A172 (cell line): ENCODE data around the gene PLSCR2. TPM values are rescaled to one million over a fixed set of nuclear protein-coding genes. Genes with fewer than 3 reads are reported as not detected.
"Not testable (repeated sequence)": the region's sequence is repeated elsewhere in the genome, so short reads cannot be mapped to it uniquely, and the experiment has no call there.

Experiments used
- DNase-seq: peaks from one replicate; pipeline ENCODE4 v3.0.0-alpha.2; 2015; ENCODE audit warnings: low spot score
- total RNA-seq: library from RNA; depleted of rRNA; stranded (reverse); fragments of >200 nt; shearing (Covaris generic); gene quantifications from 2 replicates; pipeline ENCODE4 v1.2.3, GENCODE V29; 2014; rRNA removed

PLSCR2 gene
- not detected in 2 replicates for total RNA-seq

DNA sequence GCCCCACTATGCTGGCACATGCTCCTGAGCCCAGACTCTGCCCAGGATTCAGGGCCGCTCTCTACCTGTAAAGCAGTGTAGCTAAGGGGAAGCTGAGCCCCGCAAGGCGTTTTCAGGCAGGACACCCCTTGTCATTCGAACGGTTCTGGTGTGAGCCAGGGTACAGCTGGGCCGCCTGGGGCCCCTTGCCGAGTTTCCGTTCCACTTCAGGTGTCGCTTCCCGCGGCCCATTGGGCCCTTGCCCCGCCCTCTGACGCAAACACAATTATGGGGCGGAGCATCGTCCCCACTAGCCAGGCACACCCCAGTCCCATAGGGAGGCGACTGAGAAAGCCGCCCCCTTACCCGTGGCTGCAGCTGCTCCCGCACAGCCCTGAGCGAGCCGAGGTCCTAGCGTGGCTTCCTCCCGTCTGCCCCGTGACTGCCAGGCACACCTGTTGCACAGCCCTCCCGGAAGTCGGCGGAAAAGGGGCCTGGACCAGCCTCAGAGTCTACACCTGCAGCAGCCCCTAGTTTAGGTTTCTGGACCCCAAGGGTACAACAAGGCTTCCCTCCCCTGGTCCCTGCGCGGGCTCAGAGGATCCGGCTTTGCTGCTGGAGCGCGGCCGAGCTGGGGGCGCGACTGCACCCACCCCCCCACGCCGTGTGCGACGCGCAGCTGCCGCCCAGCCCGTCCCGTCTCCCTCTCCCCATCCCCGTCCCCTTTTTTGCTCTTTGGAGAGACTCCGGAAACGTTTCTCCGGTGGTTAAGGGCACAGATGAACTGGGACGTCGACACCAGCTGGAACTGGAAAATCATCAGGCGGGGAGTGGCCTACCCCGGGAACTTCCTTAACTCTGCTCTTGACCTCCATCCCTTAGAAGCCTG, at the start of gene PLSCR2:
Gene PLSCR2, minus strand, starts transcription at position 412 of the 868 bp plus-strand sequence. CDS start 9,657 bp downstream, outside the sequence.
- peak; percentile 14 for DNase-seq

- DNase-seq = no peak
These were observed 48.5 kb upstream of the PLSCR2 start for GRCh38 chr3:146517684-146518435.

DNA sequence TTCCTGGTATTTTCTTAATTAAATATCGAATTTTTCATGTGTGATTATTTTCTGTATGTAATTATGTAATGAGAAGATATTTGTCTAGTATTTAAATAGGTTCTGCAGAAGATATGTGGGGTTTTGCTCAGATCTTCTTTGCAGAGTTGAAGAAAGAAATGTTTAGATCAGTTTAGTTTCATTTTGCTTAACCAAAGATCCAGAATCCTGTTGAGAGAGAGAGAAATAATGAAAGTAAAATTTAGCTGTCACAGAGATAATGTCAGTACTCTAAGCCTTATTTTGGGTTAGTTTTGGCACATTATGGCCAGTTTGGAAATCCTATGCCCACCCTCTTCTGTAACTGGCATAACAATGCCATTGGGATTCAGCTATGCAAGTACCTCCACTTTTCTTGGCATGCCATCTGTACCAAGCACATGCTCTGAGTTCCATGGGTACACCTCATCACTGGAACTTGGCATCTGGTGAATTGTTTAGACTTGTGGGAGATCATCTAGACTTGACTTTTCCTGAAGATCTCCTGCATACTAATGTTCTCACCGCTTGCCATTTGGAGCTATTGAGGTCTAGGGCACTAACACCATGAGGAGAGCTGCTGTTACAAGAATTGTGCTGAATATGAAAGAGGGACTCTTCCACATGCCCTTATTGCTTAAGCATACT, 44.2 kb upstream of the PLSCR2 start:
- peak; percentile 4 for DNase-seq

- no peak for DNase-seq
These were observed 42.2 kb upstream of the PLSCR2 start for GRCh38 chr3:146511402-146512134.

DNA sequence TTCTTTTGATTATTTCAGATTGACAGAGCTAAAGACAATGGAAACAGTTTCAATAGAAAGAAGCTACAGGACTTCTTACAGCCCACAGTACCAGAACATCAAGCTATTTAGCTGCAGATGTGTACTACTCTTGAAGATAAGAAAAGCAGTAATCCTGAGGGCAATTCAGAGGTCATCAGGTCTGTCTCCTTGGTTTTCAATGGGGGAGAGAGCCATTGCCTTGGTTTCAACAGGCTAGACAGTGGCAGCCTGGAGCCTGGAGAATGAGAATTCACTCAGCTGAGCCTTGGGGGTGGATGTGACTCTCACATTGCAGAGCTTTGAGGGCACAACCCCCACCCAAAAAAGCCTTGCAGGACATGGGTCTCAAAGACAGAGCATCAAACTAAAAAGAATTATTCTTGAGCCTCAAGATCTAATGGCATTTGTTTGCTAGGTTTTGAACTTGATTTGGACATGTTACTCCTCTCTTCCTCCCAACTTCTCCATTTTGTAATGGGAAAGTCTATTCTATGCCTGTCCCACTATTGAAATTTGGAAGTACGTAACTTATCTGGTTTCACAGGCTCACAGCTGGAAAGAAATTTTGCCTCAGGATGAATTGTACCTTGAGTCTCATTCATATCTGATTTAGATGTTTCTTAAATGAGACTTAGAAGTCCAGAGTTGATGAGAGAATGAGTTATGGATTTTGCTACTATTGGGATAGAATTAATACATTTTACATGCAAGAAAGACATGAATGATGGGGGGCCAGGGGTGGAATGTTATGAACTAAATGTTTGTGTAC, 38.2 kb upstream of the PLSCR2 start:
- peak; percentile 3 for DNase-seq

DNA sequence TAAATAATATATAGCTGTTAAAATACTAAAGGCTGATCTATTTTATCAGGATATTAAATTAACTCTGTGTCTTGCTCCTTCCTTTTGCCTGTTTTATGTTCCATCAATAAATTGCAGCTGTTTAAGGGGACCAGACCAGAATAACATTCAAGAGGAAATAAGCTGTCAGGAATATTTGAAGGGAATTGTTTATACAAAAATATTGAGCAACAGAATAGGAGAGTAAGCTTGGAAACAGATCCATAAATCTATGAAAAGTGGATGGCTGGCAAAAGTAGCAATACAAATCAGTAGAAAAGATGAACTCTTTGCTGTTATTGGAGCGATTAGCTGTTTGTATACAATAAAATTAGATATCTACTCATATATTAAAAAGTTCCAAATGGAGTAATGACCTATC, 36.2 kb upstream of the PLSCR2 start:
- DNase-seq = no peak

GRCh38 chr3:146504498-146505197, 35.3 kb upstream of the PLSCR2 start:
- DNase-seq = no peak

GRCh38 chr3:146503461-146504202, 34.3 kb upstream of the PLSCR2 start:
- peak; percentile 86 for DNase-seq

GRCh38 chr3:146502887-146503460, 33.6 kb upstream of the PLSCR2 start:
- no peak for DNase-seq

DNA sequence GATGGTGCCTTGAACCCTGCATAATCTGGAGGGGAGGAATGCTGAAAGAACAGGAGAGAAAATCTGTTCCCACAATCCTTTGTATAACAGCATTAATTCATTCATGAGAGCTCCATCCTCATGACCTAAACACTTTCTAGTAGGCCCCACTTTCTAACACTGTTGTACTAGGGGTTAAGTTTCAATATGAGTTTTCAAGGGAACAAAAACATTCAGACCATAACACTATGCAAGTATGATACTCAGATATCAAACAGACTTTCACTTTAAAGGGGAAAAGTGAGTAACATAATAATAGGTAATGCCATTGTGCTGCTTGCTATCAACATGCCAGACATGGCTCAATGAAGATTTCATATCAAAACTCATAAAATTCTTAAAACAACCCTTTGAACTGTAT, 32.4 kb upstream of the PLSCR2 start:
- no peak for DNase-seq

DNA sequence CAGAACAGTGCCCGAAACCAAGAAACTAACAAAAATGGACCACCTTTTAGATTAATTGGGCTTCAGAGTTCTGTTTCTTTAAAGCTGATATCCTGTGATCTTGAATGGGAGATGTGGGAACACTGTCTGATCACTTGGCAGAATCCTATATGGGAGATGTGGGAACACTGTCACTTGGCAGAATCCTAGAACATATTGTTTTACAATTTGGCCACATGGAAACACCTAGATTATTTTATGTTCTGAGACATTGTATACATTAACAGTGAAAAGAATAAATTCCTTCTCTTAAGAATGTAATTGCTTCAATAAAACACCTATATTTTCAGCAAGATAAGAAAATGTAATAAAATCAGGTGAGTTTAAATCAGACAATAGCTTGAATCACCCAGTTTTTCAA, 30.3 kb upstream of the PLSCR2 start:
- DNase-seq = no peak

DNA sequence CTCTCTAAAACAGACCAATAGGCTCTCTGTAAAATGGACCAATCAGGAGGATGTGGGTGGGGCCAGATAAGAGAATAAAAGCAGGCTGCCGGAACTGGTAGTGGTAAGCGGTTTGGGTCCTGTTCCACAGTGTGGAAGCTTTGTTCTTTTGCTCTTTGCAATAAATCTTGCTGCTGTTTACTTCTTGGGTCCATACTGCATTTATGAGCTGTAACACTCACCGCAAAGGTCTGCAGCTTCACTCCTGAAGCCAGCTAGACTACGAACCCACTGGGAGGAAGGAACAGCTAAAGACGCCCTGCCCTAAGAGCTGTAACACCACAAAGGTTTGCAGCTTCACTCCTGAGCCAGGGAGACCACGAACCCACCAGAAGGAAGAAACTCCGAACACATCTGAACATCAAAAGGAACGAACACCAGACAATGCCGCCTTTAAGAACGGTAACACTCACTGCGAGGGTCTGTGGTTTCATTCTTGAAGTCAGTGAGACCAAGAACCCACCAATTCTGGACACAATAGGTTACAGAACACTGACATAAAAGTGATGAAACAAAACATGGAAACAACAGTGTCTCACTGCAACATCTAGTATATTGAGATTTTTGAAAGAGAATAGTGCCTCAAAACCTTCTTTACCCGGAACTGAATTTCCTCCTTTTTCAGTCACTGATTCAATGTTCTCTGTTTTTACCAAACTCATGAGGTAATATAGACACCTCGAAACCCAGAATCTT, 28.8 kb upstream of the PLSCR2 start:
- no peak for DNase-seq

- DNase-seq = not testable (repeated sequence)
These were observed 27.9 kb upstream of the PLSCR2 start for GRCh38 chr3:146497145-146497843.

GRCh38 chr3:146496726-146497125, 27.4 kb upstream of the PLSCR2 start:
- DNase-seq = no peak

- DNase-seq = no peak
These were observed 26.9 kb upstream of the PLSCR2 start for GRCh38 chr3:146496251-146496650.

DNA sequence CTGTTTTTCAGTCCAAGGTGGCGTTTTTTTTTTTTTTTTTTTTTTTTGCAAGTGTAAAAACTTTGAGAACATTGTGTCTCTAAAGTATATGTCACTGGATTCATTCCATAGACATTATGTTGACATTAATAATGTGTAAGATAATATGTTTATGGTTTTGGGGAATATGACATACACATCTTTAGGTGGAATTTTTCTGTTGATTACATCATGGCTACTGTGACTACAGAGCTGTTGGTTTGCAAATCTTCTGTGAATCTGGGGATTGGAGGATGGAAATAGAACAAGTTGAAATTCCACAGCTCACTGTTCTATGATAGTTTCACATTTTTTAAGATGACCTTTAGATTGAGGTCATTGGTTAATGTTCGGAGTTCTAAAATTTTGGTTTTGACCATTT, 24.4 kb upstream of the PLSCR2 start:
- DNase-seq = no peak

DNA sequence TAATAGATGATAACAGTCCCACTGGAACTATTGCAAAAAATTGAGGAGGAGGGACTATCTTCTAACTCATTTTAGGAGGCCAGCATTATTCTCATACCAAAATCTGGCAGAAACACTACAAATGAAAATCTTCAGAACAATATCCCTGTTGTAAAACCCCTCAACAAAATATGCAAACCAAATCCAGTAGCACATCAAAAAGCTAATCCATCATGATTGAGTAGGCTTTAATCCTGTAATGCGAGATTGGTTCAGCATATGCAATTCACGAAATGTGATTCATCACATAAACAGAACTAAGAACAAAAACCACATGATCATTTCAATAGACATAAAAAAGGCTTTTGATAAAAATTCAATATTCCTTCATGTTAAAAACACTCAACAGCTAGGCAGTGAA, 23.9 kb upstream of the PLSCR2 start:
- no peak for DNase-seq

DNA sequence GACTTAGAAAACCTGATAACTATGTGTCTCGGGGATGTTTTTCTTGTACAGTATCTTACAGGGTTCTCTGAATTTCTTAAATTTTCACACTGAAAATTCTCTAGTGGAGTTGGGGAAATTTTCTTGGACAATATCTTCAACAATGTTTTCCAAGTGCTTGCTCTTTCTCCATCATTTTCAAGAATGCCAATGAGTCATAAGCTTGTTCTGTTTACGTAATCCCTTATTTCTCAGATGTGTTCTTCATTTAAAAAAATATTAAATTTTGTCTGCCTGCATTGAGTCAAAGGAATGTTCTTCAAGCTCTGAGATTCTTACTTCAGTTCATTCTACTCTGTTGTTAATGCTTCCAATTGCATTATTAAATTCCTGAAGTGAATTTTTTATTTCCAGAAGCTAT, 21.9 kb upstream of the PLSCR2 start:
- DNase-seq = no peak
